T47D (cell line): Measurements from ENCODE around the gene IGF2R.
A peak's percentile ranks its signal among the peaks of the same experiment; 100 is the strongest.
"Not testable (repeated sequence)": the region's sequence is repeated elsewhere in the genome, so short reads cannot be mapped to it uniquely, and the experiment has no call there.

ENCODE experiments used
- DNase-seq, 2 experiments: peaks; one replicate each; pipeline versions ENCODE4 v3.0.0 to v3.0.0-alpha.2; 2011 to 2012; ENCODE audit warnings: low read depth in 1 of 2, low spot score in 1 of 2
- JUND ChIP-seq: IDR thresholded peaks from 2 replicates; pipeline ENCODE4 v1.6.1; 2012; ENCODE audit warnings: low read depth
- in situ Hi-C: cut with HindIII; loops from 2 replicates; pipeline ENCODE4 v1.10.0; 2016; ENCODE audit warnings: low sequenced_read_pairs, low pct_unique_long_range_greater_than_20kb

IGF2R gene

GRCh38 chr6:159968295-159969203 lies at the start of gene IGF2R:
Gene IGF2R, plus strand, starts transcription at chr6:159969082. Its CDS starts 165 bp downstream, at chr6:159969247.
- TF ChIP-seq JUND, result no peak
- DNase-seq, result peak; percentile 90 to 93
- in situ Hi-C loops, result no loop called here

- no peak for DNase-seq
- in situ Hi-C loops, result no loop called here
- TF ChIP-seq JUND, result no peak
Observed at GRCh38 chr6:159919800-159920199, 49.1 kb upstream of the IGF2R start.

- DNase-seq, result not testable (repeated sequence)
Observed at GRCh38 chr6:159924150-159924549, 44.7 kb upstream of the IGF2R start.

GRCh38 chr6:159926542-159927203 lies 42.2 kb upstream of the IGF2R start:
- no peak for DNase-seq
- TF ChIP-seq JUND, result no peak
- in situ Hi-C loops, result no loop called here

More at GRCh38 chr6:159924150-159924549, 44.7 kb upstream of the IGF2R start:
- in situ Hi-C loops, result not testable (repeated sequence)

- no peak for TF ChIP-seq JUND
- in situ Hi-C loops, result no loop called here
- DNase-seq, result no peak
Observed at GRCh38 chr6:159929819-159930218, 39.1 kb upstream of the IGF2R start.

GRCh38 chr6:159931112-159931511 lies 37.8 kb upstream of the IGF2R start:
- no peak for TF ChIP-seq JUND
- in situ Hi-C loops, result no loop called here
- no peak for DNase-seq

GRCh38 chr6:159931846-159932245 lies 37.0 kb upstream of the IGF2R start:
- in situ Hi-C loops, result no loop called here
- TF ChIP-seq JUND, result no peak
- no peak for DNase-seq

GRCh38 chr6:159933077-159933476 lies 35.8 kb upstream of the IGF2R start:
- DNase-seq, result no peak
- no peak for TF ChIP-seq JUND
- in situ Hi-C loops, result no loop called here

GRCh38 chr6:159934181-159934580 lies 34.7 kb upstream of the IGF2R start:
- DNase-seq, result no peak
- no peak for TF ChIP-seq JUND
- in situ Hi-C loops, result no loop called here

GRCh38 chr6:159935065-159935464 lies 33.8 kb upstream of the IGF2R start:
- DNase-seq, result no peak
- in situ Hi-C loops, result no loop called here
- TF ChIP-seq JUND, result no peak

- DNase-seq, result no peak
- TF ChIP-seq JUND, result no peak
- in situ Hi-C loops, result no loop called here
Observed at GRCh38 chr6:159935633-159936032, 33.2 kb upstream of the IGF2R start.

GRCh38 chr6:159939591-159940016 lies 29.3 kb upstream of the IGF2R start:
- no peak for TF ChIP-seq JUND
- DNase-seq, result no peak
- in situ Hi-C loops, result no loop called here

GRCh38 chr6:159941286-159942113 lies 27.4 kb upstream of the IGF2R start:
- TF ChIP-seq JUND, result no peak
- peak; percentile 5 to 62 for DNase-seq
- in situ Hi-C loops, result no loop called here
